GM18868 (cell line): ENCODE data around the gene SPPL2B.
"Not testable (repeated sequence)": the region's sequence is repeated elsewhere in the genome, so short reads cannot be mapped to it uniquely, and the experiment has no call there.

ENCODE experiments used
- ATAC-seq: cut with Tn5 transposase; IDR thresholded peaks from one replicate; pipeline ENCODE4 v1.9.1; 2021; ENCODE audit warnings: mild to moderate bottlenecking, moderate library complexity; ENCODE audit not compliant: unreplicated experiment

The SPPL2B gene

GRCh38 chr19:2375353-2376121 lies 47.1 kb downstream of the SPPL2B start:
- ATAC-seq = no peak

DNA sequence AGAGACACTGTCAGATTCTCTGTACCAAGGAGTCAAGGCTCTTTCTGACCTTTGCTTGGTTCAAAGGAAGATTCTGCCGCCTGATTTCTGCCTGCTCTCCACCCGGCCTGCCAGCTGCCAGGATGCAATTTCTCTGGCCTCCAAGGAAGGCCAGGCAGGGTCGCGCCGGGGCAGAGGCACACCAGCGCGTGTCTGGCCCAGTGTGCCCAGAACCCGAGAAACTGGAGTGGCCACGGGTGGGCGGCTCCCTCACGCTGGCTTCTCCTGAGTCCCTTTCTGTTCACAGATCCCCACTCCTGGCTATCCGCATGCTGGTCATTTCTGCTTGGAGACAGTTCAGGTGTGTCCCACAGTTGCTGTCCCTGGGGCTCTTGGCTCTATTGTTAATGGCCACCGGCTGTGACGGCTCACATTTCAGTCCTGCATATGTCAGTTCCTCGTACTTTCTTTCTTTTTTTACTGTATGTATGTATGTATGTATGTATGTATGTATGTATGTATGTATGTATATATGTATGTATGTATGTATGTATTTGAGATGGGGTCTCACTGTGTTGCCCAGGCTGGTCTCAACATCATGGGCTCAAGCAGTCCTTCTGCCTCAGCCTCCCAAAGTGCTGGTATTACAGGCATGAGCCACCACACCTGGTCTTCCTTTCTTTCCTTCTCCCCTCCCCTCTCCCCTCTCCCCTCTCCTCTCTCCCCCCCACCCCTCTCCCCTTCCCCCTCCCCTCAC lies 48.5 kb downstream of the SPPL2B start:
- no peak for ATAC-seq

DNA sequence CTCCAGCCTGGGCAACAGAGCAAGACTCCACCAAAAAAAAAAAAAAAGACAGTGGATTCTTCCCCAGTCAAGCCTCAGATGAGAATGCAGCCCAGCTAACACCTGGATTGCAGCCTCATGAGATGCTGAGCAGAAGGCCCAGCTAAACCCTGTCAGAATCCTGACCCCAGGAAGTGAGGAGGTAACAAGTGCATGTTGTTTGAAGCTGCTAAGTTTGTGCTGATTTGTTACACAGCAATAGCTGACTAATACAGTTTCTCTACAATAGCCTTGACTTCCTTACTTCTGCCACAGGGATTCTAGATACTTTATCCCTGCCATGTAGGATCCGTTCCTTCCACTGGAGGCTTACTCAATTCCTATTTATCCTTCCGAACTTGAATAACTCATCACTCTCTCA lies 52.1 kb downstream of the SPPL2B start:
- ATAC-seq = no peak

- no peak for ATAC-seq
Observed at GRCh38 chr19:2381148-2381820, 52.8 kb downstream of the SPPL2B start.

DNA sequence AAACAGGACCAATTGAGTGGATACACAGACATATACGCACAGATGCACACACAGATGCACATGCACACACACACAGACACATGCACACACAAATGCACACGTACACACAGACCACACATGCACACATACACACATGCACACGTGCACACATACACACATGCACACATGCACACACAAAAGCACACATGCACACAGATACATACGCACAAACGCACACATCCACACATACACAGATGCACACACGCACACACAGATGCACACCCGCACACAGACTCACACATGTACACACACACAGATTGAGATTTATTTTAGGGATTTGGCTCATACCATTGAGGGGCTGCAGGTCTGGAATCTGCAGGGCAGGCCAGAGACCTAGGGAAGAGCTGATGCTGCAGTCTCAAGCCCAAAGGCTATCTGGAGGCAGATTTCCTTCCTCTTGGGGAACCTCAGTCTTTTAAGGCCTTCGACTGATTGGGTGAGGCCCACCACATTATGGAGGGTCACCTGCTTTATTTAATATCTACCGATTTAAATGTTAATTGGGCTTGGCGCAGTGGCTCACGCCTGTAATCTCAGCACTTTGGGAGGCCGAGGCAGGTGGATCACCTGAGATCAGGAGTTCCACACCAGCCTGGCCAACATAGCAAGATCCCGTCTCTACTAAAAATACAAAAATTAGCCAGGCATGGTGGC lies 54.2 kb downstream of the SPPL2B start:
- no peak for ATAC-seq

DNA sequence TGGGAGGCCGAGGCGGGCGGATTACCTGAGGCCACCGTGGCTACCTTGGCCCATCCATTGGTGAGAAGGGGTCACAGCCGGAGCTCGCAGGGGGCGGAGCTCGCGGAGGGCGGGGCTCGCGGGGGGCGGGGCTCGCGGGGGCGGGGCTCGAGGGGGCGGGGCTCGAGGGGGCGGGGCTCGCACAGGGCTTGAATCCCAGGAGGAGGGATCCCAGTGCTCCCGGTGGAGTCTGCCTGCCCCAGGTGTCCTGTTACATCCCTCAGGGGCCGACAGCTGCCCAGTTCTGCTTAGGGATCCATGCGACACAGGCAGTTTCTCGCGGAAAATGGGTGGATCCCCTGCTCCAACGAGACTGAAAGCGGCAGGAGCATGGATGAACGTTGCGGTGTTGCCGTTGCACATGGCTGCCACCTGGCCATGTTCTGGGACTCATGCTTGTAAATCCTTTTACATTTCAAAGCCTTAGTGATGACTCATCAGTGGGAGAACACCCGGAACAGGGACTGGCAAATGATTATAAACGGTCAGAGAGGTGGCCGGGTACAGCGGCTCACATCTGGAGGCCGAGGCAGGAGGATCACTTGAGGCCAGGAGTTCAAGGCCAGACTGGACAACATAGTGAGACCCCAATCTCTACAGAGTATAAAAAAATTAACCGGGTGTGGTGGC lies 56.7 kb downstream of the SPPL2B start:
- ATAC-seq = no peak

DNA sequence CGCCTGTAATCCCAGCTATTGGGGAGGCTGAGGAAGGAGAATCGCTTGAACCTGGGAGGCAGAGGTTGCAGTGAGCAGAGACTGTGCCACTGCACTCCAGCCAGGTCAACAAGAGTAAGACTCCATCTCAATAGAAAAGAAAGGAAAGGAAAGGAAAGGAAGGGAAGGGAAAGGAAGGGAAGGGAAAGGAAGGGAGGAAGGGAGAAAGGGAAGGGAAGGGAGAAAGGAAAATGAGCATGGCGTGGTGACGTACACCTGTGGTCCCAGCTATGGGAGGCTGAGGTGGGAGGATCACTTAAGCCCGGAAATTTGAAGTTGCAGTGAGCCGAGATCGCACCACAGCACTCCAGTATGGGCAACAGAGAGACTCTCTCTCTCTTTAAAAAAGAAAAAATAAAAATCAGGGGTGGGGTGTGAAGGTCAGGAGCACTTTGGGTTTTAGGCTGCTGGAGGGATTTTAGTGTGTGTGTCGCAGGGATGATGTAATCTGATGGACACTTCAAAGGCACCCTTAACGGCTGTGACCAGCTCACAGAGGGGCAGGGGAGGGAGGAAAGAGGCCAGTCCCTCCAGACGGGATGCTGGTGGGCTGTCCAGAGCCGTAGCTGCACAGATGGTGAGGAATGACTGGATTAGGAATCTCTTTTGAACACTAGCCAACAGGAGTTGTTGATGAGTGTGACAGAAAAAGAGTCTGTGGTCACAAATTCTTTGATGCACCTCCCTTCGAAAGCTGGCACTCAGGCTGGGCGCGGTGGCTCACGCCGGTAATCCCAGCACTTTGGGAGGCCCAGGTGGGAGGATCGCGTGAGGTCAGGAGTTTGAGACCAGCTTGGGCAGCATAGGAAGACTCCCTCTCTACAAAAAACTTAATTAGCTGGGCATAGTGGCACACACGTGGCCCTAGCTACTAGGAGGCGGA lies 59.1 kb downstream of the SPPL2B start:
- ATAC-seq = no peak

- ATAC-seq = no peak
Observed at GRCh38 chr19:2389594-2389993, 61.1 kb downstream of the SPPL2B start.

- ATAC-seq = no peak
Observed at GRCh38 chr19:2391118-2391725, 62.7 kb downstream of the SPPL2B start.

DNA sequence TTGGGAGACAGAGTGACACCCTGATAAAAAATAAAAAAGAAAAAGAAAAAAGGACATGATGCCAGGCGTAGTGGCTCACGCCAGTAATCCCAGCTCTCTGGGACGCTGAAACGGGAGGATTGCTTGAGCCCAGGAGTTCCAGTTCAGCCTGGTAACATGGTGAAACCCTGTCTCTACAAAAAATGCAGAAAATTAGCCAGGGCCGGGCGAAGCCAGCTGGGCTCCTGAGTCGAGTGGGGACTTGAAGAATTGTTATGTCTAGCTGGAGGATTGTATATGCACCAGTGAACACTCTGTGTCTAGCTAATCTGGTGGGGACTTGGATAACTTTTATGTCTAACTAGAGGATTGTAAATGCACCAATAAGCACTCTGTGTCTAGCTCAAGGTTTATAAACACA lies 63.9 kb downstream of the SPPL2B start:
- ATAC-seq = no peak

DNA sequence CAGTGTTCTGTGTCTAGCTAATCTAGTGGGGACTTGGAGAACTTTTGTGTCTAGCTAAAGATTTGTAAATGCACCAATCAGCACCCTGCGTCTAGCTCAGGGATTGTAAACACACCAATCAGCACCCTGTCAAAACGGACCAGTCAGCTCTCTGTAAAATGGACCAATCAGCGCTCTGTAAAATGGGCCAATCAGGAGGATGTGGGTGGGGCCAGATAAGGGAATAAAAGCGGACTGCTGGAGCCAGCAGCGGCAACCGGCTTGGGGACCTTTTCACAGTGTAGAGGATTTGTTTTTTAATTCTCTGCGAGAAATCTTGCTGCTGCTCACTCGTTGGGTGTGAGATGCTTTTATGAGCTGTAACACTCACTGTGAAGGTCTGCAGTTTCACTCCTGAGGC lies 64.4 kb downstream of the SPPL2B start:
- ATAC-seq = not testable (repeated sequence)

DNA sequence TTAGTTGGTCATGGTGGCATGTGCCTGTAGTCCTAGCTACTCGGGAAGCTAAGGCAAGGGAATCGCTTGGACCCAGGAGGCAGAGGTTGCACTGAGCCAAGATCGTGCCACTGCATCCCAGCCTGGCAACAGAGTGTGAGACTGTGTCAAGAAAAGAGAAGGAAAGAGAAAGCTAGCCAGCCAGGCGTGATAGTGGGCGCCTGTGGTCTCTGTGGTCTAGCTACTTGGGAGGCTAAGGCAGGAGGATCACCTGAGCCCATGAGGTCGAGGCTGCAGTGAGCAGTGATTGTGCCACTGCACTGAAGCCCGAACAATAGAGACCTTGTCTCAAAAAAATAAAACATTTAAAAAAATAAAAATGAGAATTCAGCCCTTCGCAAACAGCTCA lies 65.6 kb downstream of the SPPL2B start:
- no peak for ATAC-seq

DNA sequence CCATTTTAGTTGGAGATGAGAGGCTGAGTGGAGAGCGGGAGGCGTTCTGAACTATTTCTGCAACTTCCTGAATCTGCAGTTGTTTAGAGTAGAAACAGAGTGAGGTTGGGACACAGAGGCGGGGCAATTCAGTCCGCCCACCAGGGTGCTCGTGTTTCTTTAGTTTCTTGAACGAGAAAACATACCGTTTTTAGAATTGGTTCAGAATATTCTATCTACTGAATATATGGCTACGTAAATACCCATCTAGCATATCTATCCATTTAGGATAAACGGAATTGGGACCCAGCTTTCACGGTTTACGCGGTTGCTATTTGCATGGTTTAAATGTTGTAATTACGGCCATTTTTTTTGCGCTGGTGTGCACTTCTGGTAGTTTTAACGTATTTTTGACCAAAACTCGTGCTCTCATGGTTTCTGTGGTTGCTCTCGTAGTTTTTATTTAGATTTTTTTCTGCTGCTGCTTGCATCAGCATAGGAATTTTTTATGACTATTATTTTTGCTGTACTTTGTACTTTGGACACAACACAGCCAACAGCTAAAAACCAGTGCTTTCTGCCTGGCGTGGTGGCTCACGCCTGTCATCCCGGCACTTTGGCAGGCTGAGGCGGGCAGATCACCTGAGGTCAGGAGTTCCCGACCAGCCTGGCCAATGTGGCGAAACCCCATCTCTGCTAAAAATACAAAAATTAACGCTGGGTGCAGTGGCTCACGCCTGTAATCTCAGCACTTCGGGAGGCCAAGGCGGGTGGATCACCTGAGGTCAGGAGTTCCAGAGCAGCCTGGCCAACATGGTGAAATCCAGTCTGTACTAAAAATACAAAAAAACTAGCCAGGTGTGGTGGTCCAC lies 66.2 kb downstream of the SPPL2B start:
- no peak for ATAC-seq

DNA sequence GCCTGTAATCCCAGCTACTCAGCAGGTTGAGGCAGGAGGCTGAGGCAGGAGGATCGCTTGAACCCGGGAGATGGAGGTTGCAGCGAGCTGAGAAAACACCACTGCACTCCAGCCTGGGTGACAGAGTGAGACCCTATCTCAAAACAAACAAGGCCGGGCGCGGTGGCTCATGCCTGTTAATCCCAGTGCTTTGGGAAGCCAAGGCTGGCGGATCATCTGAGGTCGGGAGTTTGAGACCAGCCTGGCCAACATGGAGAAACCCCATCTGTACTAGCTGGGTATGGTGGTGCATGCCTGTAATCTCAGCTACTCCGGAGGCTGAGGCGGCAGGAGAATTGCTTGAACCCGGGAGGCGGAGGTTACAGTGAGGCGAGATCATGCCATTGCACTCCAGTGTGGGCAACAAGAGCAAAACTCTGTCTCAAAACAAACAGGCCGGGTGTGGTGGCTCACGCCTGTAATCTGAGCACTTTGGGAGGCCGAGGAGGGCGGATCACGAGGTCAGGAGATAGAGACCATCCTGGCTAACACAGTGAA lies 66.9 kb downstream of the SPPL2B start:
- ATAC-seq = not testable (repeated sequence)

GRCh38 chr19:2397173-2397572 lies 68.7 kb downstream of the SPPL2B start:
- not testable (repeated sequence) for ATAC-seq

DNA sequence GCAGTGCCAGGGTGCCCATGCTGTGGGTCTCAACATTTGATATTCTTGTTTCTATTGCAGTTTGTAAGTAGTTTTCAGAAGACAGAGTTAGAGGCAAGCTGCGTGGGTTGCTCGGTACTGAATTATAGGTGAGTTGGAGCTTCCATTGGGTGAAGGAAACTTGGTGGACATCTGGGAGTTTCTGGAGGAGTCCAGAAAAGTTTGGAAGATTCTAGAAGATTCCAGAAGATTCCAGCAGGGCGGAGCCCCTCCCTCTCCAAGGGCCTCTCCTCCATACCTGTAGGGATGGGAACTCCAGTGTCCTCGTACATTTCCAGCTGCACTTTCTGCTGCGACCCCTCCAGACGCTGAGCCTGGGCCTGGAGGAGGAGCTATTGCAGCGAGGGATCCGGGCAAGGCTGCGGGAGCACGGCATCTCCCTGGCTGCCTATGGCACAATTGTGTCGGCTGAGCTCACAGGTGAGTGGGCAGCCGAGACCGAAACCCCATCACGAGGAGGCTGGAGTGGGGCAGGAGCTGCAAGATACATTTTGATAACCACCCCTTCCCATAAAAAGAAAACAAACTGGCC lies 70.3 kb downstream of the SPPL2B start:
- no peak for ATAC-seq

- ATAC-seq = no peak
Observed at GRCh38 chr19:2399582-2399981, 71.1 kb downstream of the SPPL2B start.
